ENCODE measurements around the gene FGFR3.

GRCh38 chr4:1843852-1844251 is 50.8 kb downstream of the FGFR3 start:
- TF ChIP-seq EZH2 (IDR thresholded peaks at IDR 0.05; ENCODE audit: insufficient read depth, poor library complexity, severe bottlenecking) (no peak), EZH2phosphoT487 (IDR thresholded peaks at IDR 0.05; ENCODE audit: insufficient read depth, low read depth) (no peak)
